K562 (cell line): ENCODE data around the gene PRKAG2. TPM values are rescaled to one million over a fixed set of nuclear protein-coding genes. Genes with fewer than 3 reads are reported as not detected.

Source experiments
- ATAC-seq: fragments of 200-7000 bp; cut with Tn5 transposase; 3 replicates; pipeline ENCODE4 v1.9.1; 2020; ENCODE audit warnings: moderate library complexity
- BruUV-seq: library from RNA; stranded (reverse); fragments of 400-500 nt; replicated peaks from 2 replicates; lab custom pipeline; 2021; lab: Mats Ljungman, UMichigan
- CTCF ChIA-PET: fragments of 300-600 bp; formaldehyde crosslinking; extraction: SDS; loops from one replicate; lab custom pipeline; 2021; ENCODE audit warnings: low intra/inter-chr PET ratio; lab: Yijun Ruan, JAX
- POLR2A ChIA-PET: fragments of 300-600, 350-650 bp; sonication (Branson Sonifier 250); formaldehyde crosslinking; extraction: SDS; loops from one replicate; lab custom pipeline; 2021; ENCODE audit warnings: antibody characterized with exemption, inconsistent platforms; lab: Yijun Ruan, JAX
- DNase-seq, 4 experiments: peaks; one replicate each; pipeline versions ENCODE4 v3.0.0 to v3.0.0-alpha.2; 2011 to 2018; ENCODE audit warnings: low spot score in 3 of 4, mixed read lengths in 3 of 4; ENCODE audit errors: extremely low read depth in 1 of 4
- FAIRE-seq: peaks from 2 replicates; lab custom pipeline; 2011; peaks lifted over from hg19 to GRCh38; lab: Jason Lieb, UNC
- H2AFZ ChIP-seq: 2 replicates; pipeline ENCODE4 v1.6.0; 2011; ENCODE audit warnings: low read depth, low read length, control low read depth, inconsistent platforms
- H3K27ac ChIP-seq: fragments of 200-600 bp; 3 replicates; pipeline ENCODE4 v1.8.0; 2011; ENCODE audit warnings: low read depth, mild to moderate bottlenecking, control low read depth, inconsistent platforms, low read length, moderate library complexity, mixed read lengths; ENCODE audit errors: extremely low read depth
- H3K27me3 ChIP-seq, 2 experiments: fragments of 300-600 bp in 1 of 2; 2 replicates in 1 of 2; 3 replicates in 1 of 2; pipeline versions ENCODE4 v1.6.0 to v1.8.0; 2011; ENCODE audit warnings: inconsistent platforms in 2 of 2, low read length in 2 of 2, mild to moderate bottlenecking in 1 of 2, mixed read lengths in 1 of 2, moderate library complexity in 1 of 2; ENCODE audit not compliant: control insufficient read depth in 2 of 2, insufficient read depth in 2 of 2
- H3K36me3 ChIP-seq: fragments of 300-600 bp; 3 replicates; pipeline ENCODE4 v1.8.0; 2011; ENCODE audit warnings: mild to moderate bottlenecking, low read length, inconsistent platforms; ENCODE audit not compliant: control insufficient read depth, insufficient read depth
- H3K4me1 ChIP-seq, 2 experiments: fragments of 200-600 bp in 1 of 2; replicated peaks in 1 of 2; 2 replicates in 1 of 2; 3 replicates in 1 of 2; pipeline versions ENCODE4 v1.5.1 to v1.8.0; 2011; ENCODE audit warnings: inconsistent platforms in 2 of 2, low read length in 2 of 2, mild to moderate bottlenecking in 1 of 2, mixed read lengths in 1 of 2, moderate library complexity in 1 of 2; ENCODE audit not compliant: control insufficient read depth in 2 of 2, insufficient read depth in 2 of 2
- H3K4me2 ChIP-seq: 2 replicates; pipeline ENCODE4 v1.6.1; 2011; ENCODE audit warnings: low read length, control low read depth, inconsistent platforms, mixed read lengths; ENCODE audit not compliant: insufficient read depth
- H3K4me3 ChIP-seq: fragments of 200-600 bp; sonication (generic), shearing (Covaris generic); 2 replicates; pipeline ENCODE4 v1.5.1; 2016; ENCODE audit warnings: control low read depth, inconsistent platforms
- H3K79me2 ChIP-seq: fragments of 200-600 bp; 3 replicates; pipeline ENCODE4 v1.8.0; 2011; ENCODE audit warnings: low read length, inconsistent platforms; ENCODE audit not compliant: control insufficient read depth, insufficient read depth
- H3K9ac ChIP-seq, 2 experiments: 2 replicates each; pipeline versions ENCODE4 v1.6.0 to v1.6.1; 2011; ENCODE audit warnings: low read depth in 2 of 2, low read length in 2 of 2, control low read depth in 1 of 2, inconsistent platforms in 1 of 2, mild to moderate bottlenecking in 1 of 2, mixed read lengths in 1 of 2; ENCODE audit not compliant: insufficient read depth in 1 of 2
- H3K9me1 ChIP-seq: one replicate; pipeline ENCODE4 v1.6.0; 2011; ENCODE audit warnings: inconsistent platforms, mild to moderate bottlenecking, low read length, moderate library complexity; ENCODE audit not compliant: control insufficient read depth, insufficient read depth
- H3K9me3 ChIP-seq: replicated peaks from 2 replicates; pipeline ENCODE4 v1.5.1; 2011; ENCODE audit warnings: low read depth, low read length, inconsistent platforms; ENCODE audit not compliant: control insufficient read depth, insufficient read depth
- H4K20me1 ChIP-seq: replicated peaks from 2 replicates; pipeline ENCODE4 v1.6.1; 2011; ENCODE audit warnings: low read length, inconsistent platforms, mixed read lengths; ENCODE audit not compliant: control insufficient read depth, insufficient read depth
- ATF6 ChIP-seq: sonication (generic); formaldehyde crosslinking; IDR thresholded peaks from 2 replicates; pipeline ENCODE4 v1.4.0; 2020; ENCODE audit warnings: mild to moderate bottlenecking, missing genetic modification reagents
- ATF7 ChIP-seq: fragments of 450-650 bp; IDR thresholded peaks from 2 replicates; pipeline ENCODE4 v1.7.1; 2014; ENCODE audit warnings: mild to moderate bottlenecking, moderate library complexity
- CHCHD3 ChIP-seq: fragments of 250-450 bp; sonication (Bioruptor Pico); IDR thresholded peaks from 2 replicates; pipeline ENCODE4 v2.1.2; 2022; ENCODE audit warnings: mild to moderate bottlenecking
- E2F8 ChIP-seq: fragments of 450-650 bp; IDR thresholded peaks from 2 replicates; pipeline ENCODE4 v1.7.1; 2018; ENCODE audit warnings: mild to moderate bottlenecking, low read depth; ENCODE audit not compliant: partially characterized antibody
- GTF3C2 ChIP-seq: IDR thresholded peaks from 3 replicates; pipeline ENCODE4 v1.6.1; 2011; ENCODE audit warnings: borderline replicate concordance, mild to moderate bottlenecking, moderate library complexity; ENCODE audit not compliant: insufficient read length; ENCODE audit errors: extremely low read depth
- KDM5B ChIP-seq: fragments of 200-600 bp; sonication (generic); IDR thresholded peaks from 2 replicates; pipeline ENCODE4 v1.6.1; 2012; ENCODE audit warnings: low read depth, mild to moderate bottlenecking, moderate library complexity, low read length, control low read depth, inconsistent platforms; ENCODE audit not compliant: insufficient replicate concordance
- MECOM ChIP-seq: fragments of 250-450 bp; sonication (Bioruptor Pico); IDR thresholded peaks from 2 replicates; pipeline ENCODE4 v1.8.0; 2022; ENCODE audit warnings: inconsistent platforms
- PCBP2 ChIP-seq: fragments of 200-400 bp; formaldehyde crosslinking; IDR thresholded peaks from 2 replicates; pipeline ENCODE4 v1.6.1; 2018; ENCODE audit warnings: low read length, low read depth, mild to moderate bottlenecking, moderate library complexity; ENCODE audit not compliant: poor library complexity, severe bottlenecking
- RHOXF2B ChIP-seq: fragments of 250-450 bp; sonication (Bioruptor Pico); conservative IDR thresholded peaks from 2 replicates; pipeline ENCODE4 v1.5.1; 2021
- SMARCA5 ChIP-seq: fragments of 450-650 bp; IDR thresholded peaks from 2 replicates; pipeline ENCODE4 v1.6.1; 2016
- ZBED1 ChIP-seq: IDR thresholded peaks from 2 replicates; pipeline ENCODE4 v1.6.1; 2014
- ZFP91 ChIP-seq: sonication (generic); formaldehyde crosslinking; IDR thresholded peaks from 2 replicates; pipeline ENCODE4 v1.8.0; 2022; ENCODE audit warnings: mild to moderate bottlenecking, missing genetic modification reagents
- ZZZ3 ChIP-seq: fragments of 450-650 bp; IDR thresholded peaks from 2 replicates; pipeline ENCODE4 v1.6.1; 2016; ENCODE audit warnings: antibody characterized with exemption, mild to moderate bottlenecking, moderate library complexity
- WGBS: fragments of 100-300 bp; shearing (Covaris generic); methylation state at CpG from one replicate; pipeline ENCODE4 v1.1.6; 2016; ENCODE audit warnings: low coverage, mixed read lengths; ENCODE audit not compliant: insufficient coverage; ENCODE audit errors: missing lambda C conversion rate; 5-methylcytosine and 5-hydroxymethylcytosine counted together
- in situ Hi-C: fragments of 300-500 bp; cut with MboI; formaldehyde crosslinking; loops from 4 replicates; pipeline ENCODE4 v1.15.0; 2018; ENCODE audit warnings: inconsistent platforms, mixed read lengths
- intact Hi-C: fragments of 100-400 bp; cut with micrococcal nuclease; formaldehyde crosslinking; loops from 2 replicates; pipeline ENCODE4 v1.14.2; 2022
- polyA plus RNA-seq, 8 experiments: library from polyadenylated mRNA; depleted of rRNA in 4 of 8; stranded (reverse) in 5 of 8; unstranded in 3 of 8; fragments of >200 nt; fragmentation: Nextera tagmentation in 2 of 8; fragmentation: Illumina TruSeq in 1 of 8; extraction: Ambion mirVana in 2 of 8; extraction: Trizol in 1 of 8; gene quantifications; 2 replicates each; pipeline versions ENCODE4 v1.2.1 to v1.2.3, GENCODE V29; 2011 to 2014; ENCODE audit warnings: inconsistent platforms in 1 of 8, missing spikeins in 1 of 8
- total RNA-seq, 7 experiments: library from RNA; depleted of rRNA in 6 of 7; stranded (reverse); fragments of >200 nt in 6 of 7; fragmentation: Illumina TruSeq in 2 of 7; extraction: Trizol in 2 of 7; gene quantifications; 2 replicates each; pipeline versions ENCODE4 v1.2.1 to v1.2.3, GENCODE V29; 2011 to 2021; ENCODE audit warnings: low replicate concordance in 1 of 7

PRKAG2 gene
- total and polyA plus RNA-seq, 9 of the 15 experiments (the other 6 are each of a cell fraction or from before 2014, with no cell fraction given): 0.99 to 5.6 (median 3.3) TPM

- intact Hi-C loops: no loop called here
- H3K9ac ChIP-seq: no peak overlapping the region
- no peaks in the 10 kb centered on the region for H3K4me1 ChIP-seq
- H3K79me2 ChIP-seq: no peaks in the 10 kb centered on the region
- ChIA-PET POLR2A (interaction anchor here (1.2 kb wide), 1 partner anchor 11 kb away, joined by 5 read pairs; no protein-coding TSS in a partner anchor), CTCF (interaction anchor here (0.6 kb wide), 1 partner anchor 10 kb away, joined by 3 read pairs; no protein-coding TSS in a partner anchor)
- FAIRE-seq (no peak), ATAC-seq (no peak), DNase-seq (no peak)
- H2AFZ ChIP-seq: no peak overlapping the region
- no peak overlapping the region for H3K4me2 ChIP-seq
- H4K20me1 ChIP-seq: peaks cover 10% of the 10 kb centered on the region
- in situ Hi-C loops: no loop called here
- H3K4me3 ChIP-seq: no peak overlapping the region
- H3K27ac ChIP-seq: no peak overlapping the region
- H3K9me3 ChIP-seq: no peaks in the 10 kb centered on the region
- H3K27me3 ChIP-seq: peaks cover 30 to 73% of the 10 kb centered on the region in 2 experiments
- H3K9me1 ChIP-seq: no peaks in the 10 kb centered on the region
- BruUV-seq: no TSS peak
- WGBS: 1% methylated on average over 13 of the region's 13 CpGs
- H3K36me3 ChIP-seq: no peaks in the 10 kb centered on the region
- TF ChIP-seq ATF7: no peak
- no peak for TF ChIP-seq MECOM
- no peak for TF ChIP-seq E2F8
- no peak for TF ChIP-seq ATF6
- TF ChIP-seq ZZZ3: no peak
- TF ChIP-seq ZFP91 (CRISPR knock-in tag): no peak
- no peak for TF ChIP-seq CHCHD3 (CRISPR knock-in tag)
- TF ChIP-seq RHOXF2B: no peak
- no peak for TF ChIP-seq PCBP2
- TF ChIP-seq SMARCA5: no peak
- TF ChIP-seq KDM5B: no peak
- TF ChIP-seq ZBED1: no peak
- TF ChIP-seq GTF3C2: no peak
These were observed 113.4 kb downstream of the PRKAG2 start for GRCh38 chr7:151763420-151763984.
